NCI-H1694 (cell line): Measurements from ENCODE around the gene GALNT8.
"Not testable (repeated sequence)": the region's sequence is repeated elsewhere in the genome, so short reads cannot be mapped to it uniquely, and the experiment has no call there.

Experiments used
- DNase-seq: peaks from one replicate; lab custom pipeline; 2025; lab: John Stamatoyannopoulos, UW

The GALNT8 gene, protein sequence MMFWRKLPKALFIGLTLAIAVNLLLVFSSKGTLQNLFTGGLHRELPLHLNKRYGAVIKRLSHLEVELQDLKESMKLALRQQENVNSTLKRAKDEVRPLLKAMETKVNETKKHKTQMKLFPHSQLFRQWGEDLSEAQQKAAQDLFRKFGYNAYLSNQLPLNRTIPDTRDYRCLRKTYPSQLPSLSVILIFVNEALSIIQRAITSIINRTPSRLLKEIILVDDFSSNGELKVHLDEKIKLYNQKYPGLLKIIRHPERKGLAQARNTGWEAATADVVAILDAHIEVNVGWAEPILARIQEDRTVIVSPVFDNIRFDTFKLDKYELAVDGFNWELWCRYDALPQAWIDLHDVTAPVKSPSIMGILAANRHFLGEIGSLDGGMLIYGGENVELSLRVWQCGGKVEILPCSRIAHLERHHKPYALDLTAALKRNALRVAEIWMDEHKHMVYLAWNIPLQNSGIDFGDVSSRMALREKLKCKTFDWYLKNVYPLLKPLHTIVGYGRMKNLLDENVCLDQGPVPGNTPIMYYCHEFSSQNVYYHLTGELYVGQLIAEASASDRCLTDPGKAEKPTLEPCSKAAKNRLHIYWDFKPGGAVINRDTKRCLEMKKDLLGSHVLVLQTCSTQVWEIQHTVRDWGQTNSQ

DNA sequence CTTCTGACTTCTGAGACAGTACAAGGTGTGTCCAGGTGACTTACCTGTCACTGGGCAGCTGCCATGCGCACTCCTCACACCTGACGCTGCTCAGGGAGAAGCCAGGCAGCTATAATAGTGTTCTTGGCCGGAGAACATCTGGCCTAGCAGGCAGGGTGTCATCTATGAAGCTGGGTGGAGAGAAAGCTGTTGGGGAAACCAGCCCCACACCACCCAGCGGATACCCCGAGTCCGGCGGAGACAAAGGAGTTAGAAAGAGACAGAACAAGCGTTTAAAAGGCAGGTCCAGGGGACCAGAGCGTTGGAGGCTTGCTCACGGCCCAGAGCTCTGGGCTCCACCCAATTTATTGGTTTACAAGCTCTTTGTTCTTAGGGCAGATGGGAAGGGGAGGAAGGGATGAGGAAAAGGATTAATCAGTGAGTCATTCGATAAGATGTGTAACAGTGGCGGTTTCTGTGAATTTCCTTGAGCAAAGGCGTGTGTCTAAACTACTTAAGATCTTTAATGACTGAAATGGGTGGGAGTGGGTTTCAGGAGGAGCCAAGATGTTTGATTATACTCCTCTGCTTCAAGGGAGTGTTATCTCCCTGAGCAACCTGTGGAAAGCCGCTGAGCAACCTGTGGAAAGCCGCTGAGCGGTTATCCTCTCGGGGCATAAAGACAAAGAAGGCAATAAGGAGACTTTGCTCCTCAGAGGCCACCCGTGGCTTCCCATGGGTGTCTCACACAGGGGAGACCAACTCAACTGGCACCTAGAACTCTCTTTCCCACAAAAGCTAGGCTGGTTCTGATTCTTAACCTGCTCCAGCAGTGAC lies at the start of gene GALNT8:
Gene GALNT8, plus strand, starts transcription at position 580 of the 816 bp plus-strand sequence. CDS start 278 bp downstream, outside the sequence.
- no peak for DNase-seq

GRCh38 chr12:4679711-4680110 lies 40.5 kb upstream of the GALNT8 start:
- DNase-seq = no peak

DNA sequence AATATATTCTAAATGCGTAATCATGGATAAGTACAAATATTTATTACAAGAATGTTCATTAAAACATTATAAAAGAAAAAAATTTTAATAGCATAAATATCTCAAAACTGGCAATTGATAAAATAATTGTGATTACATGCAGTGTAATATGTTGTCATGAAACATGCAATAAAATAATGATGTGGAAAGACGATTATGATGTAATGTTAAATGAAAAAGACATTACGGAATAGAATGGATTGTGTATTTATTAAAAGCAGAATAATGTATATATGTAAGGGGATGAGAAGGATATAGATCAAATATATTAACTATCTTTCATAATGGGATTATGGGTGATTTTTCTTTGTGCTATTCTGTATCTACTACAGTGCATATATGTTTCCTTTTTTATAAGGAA lies 38.5 kb upstream of the GALNT8 start:
- DNase-seq = no peak

DNA sequence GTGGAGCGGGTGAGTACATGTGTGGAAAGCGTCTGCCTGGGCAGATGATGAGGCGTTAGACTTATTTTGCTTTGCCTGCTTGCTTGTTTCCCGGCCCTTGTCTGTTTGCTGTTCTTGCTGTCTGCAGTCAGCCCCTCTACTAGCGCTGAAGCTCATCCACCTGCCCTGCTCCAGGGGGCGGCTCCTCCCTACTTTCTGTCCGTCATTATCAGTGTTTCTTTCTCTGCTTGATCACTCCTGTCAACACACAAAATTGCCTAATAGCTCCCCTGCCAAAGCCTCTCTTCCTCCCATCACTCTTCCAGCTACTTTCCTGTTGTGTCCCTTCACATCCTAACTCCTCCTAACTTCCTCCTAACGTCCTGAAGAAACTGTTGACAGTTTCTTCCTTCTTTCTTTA lies 34.9 kb upstream of the GALNT8 start:
- DNase-seq = no peak

GRCh38 chr12:4690760-4691159 lies 29.4 kb upstream of the GALNT8 start:
- no peak for DNase-seq

- no peak for DNase-seq
Observed at GRCh38 chr12:4700621-4701026, 19.6 kb upstream of the GALNT8 start.

DNA sequence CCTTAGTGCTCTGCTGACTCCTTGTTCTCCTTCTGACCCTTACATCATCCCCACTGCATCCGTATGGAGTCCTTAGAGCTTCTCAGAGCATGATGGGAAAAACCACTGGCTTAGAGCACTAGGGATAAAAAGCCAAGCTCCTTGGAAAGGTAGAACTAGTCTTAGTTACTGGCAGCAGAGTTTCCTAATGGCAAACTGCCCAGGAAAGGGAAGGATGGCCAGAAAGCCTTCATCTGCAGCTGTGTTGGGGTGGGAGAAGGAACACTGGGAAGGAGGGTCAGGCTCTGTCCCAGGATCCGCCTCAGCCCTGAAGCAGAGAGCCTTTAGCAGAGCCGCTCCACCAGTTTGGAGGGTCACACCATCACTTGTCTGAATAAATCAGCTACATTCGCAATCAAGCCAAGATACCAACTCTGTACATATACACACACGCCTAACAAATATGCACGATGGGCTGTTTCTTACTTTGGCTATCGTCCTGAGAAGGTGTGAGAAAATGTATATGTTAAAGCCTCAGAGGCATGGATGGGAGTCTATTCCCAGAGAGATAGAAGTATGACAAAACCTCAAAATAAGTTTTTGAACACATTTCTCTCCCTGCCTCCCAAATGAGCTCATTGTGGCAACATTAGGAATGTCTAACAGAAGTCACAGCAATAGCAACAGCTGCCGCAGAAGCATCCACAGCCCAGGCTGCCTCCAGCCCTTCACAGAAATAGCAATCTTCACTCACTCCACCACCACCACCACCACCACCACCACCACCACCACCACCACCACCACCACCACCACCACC lies 18.6 kb upstream of the GALNT8 start:
- no peak for DNase-seq

DNA sequence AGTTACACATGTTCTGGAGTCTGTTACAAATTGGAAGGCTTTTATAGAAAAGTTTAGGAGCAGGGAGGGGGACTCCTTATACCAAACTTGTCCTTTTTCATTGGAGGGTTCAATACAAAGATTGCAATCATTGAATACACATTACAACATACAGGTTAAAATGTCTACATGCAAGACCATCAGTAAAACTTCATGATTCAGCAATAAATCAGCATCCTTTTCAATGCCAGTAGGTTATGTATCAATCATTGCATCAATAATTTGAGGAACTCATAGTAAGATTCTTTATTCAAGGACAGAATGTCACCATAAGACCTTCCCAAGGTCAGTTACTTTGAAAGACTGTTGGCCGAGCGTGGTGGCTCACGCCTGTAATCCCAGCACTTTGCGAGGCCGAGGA lies 16.5 kb upstream of the GALNT8 start:
- DNase-seq = no peak

DNA sequence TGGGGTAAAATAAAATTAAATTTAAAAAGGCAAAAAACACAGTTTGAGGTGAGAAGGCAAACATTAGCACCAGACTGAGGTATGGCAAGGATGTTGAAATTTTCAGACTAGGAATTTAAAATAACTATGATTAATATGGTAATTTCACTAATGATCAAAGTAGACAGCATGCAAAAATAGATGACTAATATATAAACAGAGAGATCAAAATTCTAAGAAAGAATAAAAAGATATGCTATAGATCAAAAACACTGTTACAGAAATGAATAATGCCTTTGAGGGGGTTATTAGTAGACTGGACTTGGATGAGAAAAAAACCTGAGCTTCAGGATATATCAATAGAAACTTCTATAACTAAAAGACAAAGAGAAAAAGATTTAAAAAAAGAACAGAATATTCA lies 14.4 kb upstream of the GALNT8 start:
- DNase-seq = no peak

DNA sequence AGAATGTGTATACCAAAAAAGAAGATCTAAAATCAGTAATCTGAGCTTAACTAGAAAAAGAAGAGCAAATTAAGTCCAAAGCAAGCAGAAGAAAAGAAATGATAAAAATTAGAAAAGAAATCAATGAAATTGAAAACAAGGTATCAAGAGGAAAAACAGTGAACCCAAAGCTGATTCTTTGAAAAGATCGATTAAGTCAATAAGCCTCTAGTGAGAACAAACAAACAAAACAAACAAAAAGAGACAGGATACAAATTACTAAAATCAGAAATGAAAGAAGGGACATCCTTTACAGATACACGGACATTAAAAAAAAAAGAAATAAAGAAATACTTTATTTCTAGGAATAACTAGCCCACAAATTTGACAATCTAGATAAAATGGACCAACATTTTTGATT lies 12.9 kb upstream of the GALNT8 start:
- no peak for DNase-seq

DNA sequence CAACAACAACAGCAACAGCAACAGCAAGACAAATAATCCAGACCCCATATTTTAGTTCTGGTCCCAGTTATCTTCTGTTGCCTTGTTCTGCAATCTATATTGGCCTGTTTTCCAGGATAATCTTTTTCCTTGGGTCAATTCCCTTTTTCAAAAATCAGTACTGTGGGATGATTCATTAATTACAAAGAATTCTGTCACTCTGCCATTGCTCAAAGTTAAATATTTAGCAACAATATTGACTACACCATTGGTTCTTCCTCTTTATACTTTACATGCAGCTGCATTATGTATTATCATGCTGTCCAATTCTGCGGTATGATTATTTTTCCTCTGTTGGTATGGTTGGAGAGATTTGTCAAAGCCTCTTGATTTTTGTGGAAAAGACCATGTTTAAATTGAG lies 10.1 kb upstream of the GALNT8 start:
- no peak for DNase-seq

- no peak for DNase-seq
Observed at GRCh38 chr12:4714879-4715278, 5.3 kb upstream of the GALNT8 start.

GRCh38 chr12:4717806-4718205 lies 2.4 kb upstream of the GALNT8 start:
- no peak for DNase-seq

GRCh38 chr12:4720637-4720995 lies 416 bp downstream of the GALNT8 start:
- DNase-seq = no peak

DNA sequence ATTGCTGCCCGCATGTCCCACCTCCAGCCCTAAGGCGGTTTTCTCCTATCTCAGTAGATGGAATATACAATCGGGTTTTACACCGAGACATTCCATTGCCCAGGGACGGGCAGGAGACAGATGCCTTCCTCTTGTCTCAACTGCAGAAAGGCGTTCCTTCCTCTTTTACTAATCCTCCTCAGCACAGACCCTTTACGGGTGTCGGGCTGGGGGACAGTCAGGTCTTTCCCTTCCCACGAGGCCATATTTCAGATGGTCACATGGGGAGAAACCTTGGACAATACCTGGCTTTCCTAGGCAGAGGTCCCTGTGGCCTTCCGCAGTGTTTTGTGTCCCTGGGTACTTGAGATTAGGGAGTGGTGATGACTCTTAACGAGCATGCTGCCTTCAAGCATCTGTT lies 1.4 kb downstream of the GALNT8 start:
- DNase-seq = not testable (repeated sequence)

- no peak for DNase-seq
Observed at GRCh38 chr12:4723226-4723625, 3.0 kb downstream of the GALNT8 start.

- DNase-seq = no peak
Observed at GRCh38 chr12:4725057-4725456, 4.9 kb downstream of the GALNT8 start.

- no peak for DNase-seq
Observed at GRCh38 chr12:4734625-4735340, 14.6 kb downstream of the GALNT8 start.

- DNase-seq = no peak
Observed at GRCh38 chr12:4736091-4736490, 15.9 kb downstream of the GALNT8 start.

- DNase-seq = no peak
Observed at GRCh38 chr12:4738541-4738940, 18.3 kb downstream of the GALNT8 start.

- DNase-seq = no peak
Observed at GRCh38 chr12:4742416-4742970, 22.3 kb downstream of the GALNT8 start.
